OCI-LY7 (cell line): ENCODE measurements around the gene CREG2.

Source experiments
- EZH2phosphoT487 ChIP-seq: fragments of 200-600 bp; sonication (generic); IDR thresholded peaks from 2 replicates; pipeline ENCODE4 v1.6.1; 2018; ENCODE audit warnings: low read depth, borderline replicate concordance, mild to moderate bottlenecking, mixed run types, antibody characterized with exemption, low read length, moderate library complexity, mixed read lengths
- TF ChIP-seq, protein P1 (sequence below): fragments of 200-600 bp; sonication (generic); conservative IDR thresholded peaks from 2 replicates; pipeline ENCODE4 v1.5.1; 2014; ENCODE audit warnings: mild to moderate bottlenecking, antibody characterized with exemption, low read length, moderate library complexity, mixed read lengths

DNA sequence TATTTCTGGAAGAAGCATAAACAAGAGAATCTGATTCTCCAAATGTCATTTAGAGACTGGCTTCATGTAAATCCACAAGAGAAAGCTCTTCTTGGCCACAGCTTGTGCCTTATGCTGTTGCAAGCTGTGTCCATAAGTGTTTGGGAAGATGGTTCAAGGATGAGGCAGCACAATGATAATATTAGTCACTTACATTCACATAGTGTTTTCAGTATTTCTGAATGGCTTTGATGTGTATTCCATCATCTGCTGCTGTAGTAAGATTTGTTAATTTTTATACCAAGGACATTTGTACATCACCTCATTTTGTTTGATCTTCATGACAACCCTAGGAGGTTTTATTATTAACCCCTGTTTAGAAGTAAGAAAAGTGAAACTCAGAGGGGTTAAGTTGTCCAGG lies 29.9 kb downstream of the CREG2 start:
- TF ChIP-seq, protein P1, sequence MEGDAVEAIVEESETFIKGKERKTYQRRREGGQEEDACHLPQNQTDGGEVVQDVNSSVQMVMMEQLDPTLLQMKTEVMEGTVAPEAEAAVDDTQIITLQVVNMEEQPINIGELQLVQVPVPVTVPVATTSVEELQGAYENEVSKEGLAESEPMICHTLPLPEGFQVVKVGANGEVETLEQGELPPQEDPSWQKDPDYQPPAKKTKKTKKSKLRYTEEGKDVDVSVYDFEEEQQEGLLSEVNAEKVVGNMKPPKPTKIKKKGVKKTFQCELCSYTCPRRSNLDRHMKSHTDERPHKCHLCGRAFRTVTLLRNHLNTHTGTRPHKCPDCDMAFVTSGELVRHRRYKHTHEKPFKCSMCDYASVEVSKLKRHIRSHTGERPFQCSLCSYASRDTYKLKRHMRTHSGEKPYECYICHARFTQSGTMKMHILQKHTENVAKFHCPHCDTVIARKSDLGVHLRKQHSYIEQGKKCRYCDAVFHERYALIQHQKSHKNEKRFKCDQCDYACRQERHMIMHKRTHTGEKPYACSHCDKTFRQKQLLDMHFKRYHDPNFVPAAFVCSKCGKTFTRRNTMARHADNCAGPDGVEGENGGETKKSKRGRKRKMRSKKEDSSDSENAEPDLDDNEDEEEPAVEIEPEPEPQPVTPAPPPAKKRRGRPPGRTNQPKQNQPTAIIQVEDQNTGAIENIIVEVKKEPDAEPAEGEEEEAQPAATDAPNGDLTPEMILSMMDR: no peak
- TF ChIP-seq EZH2phosphoT487: no peak
